Measurements from ENCODE around the gene ZCCHC8.

Gene ZCCHC8

GRCh38 chr12:122500685-122501488 is at the start of gene ZCCHC8:
Gene ZCCHC8, minus strand, starts transcription at chr12:122500932. Its CDS starts 92 bp downstream, at chr12:122500840.
- Mint-ChIP-seq H3K4me3 (peak within 1 kb of the TSS; percentile 95), H3K27me3 (ENCODE audit: low read depth, poor library complexity) (no peaks in the 10 kb centered on the region), H3K36me3 (ENCODE audit: low read depth) (peaks cover 54% of the 10 kb centered on the region), H3K9me3 (no peaks in the 10 kb centered on the region), H3K27ac (peak within 1 kb of the TSS; percentile 100), H3K4me1 (peaks cover 28% of the 10 kb centered on the region)
- TF ChIP-seq CTCF (IDR thresholded peaks at IDR 0.05) = no peak
- peak; percentile 94 for DNase-seq

- DNase-seq = no peak
- TF ChIP-seq CTCF (IDR thresholded peaks at IDR 0.05) = no peak
- Mint-ChIP-seq H3K9me3 (no peaks in the 10 kb centered on the region), H3K27ac (no peak overlapping the region), H3K36me3 (ENCODE audit: low read depth) (peaks cover 58% of the 10 kb centered on the region), H3K4me3 (no peak overlapping the region), H3K27me3 (ENCODE audit: low read depth, poor library complexity) (no peaks in the 10 kb centered on the region), H3K4me1 (no peaks in the 10 kb centered on the region)
Observed at GRCh38 chr12:122547330-122547729, 46.6 kb upstream of the ZCCHC8 start.

GRCh38 chr12:122545855-122546254 is 45.1 kb upstream of the ZCCHC8 start:
- DNase-seq = no peak
- Mint-ChIP-seq H3K4me3 (no peak overlapping the region), H3K36me3 (ENCODE audit: low read depth) (peaks cover 57% of the 10 kb centered on the region), H3K27ac (no peak overlapping the region), H3K4me1 (no peaks in the 10 kb centered on the region), H3K9me3 (no peaks in the 10 kb centered on the region), H3K27me3 (ENCODE audit: low read depth, poor library complexity) (no peaks in the 10 kb centered on the region)
- no peak for TF ChIP-seq CTCF (IDR thresholded peaks at IDR 0.05)

GRCh38 chr12:122544537-122544936 is 43.8 kb upstream of the ZCCHC8 start:
- Mint-ChIP-seq H3K4me1 (no peaks in the 10 kb centered on the region), H3K36me3 (ENCODE audit: low read depth) (peaks cover 49% of the 10 kb centered on the region)
- TF ChIP-seq CTCF (IDR thresholded peaks at IDR 0.05) = no peak

GRCh38 chr12:122538496-122538895 is 37.8 kb upstream of the ZCCHC8 start:
- no peak for DNase-seq
- Mint-ChIP-seq H3K36me3 (ENCODE audit: low read depth) (peaks cover 43% of the 10 kb centered on the region), H3K27ac (no peak overlapping the region), H3K27me3 (ENCODE audit: low read depth, poor library complexity) (no peaks in the 10 kb centered on the region), H3K4me3 (no peak overlapping the region), H3K4me1 (no peaks in the 10 kb centered on the region), H3K9me3 (no peaks in the 10 kb centered on the region)
- no peak for TF ChIP-seq CTCF (IDR thresholded peaks at IDR 0.05)

More at GRCh38 chr12:122544537-122544936, 43.8 kb upstream of the ZCCHC8 start:
- no peak overlapping the region for H3K27ac Mint-ChIP-seq
- no peak overlapping the region for H3K4me3 Mint-ChIP-seq
- no peaks in the 10 kb centered on the region for H3K27me3 Mint-ChIP-seq (ENCODE audit: low read depth, poor library complexity)
- no peak for DNase-seq
- H3K9me3 Mint-ChIP-seq = no peaks in the 10 kb centered on the region

- H3K9me3 Mint-ChIP-seq = no peaks in the 10 kb centered on the region
- no peak overlapping the region for H3K27ac Mint-ChIP-seq
- no peaks in the 10 kb centered on the region for H3K27me3 Mint-ChIP-seq (ENCODE audit: low read depth, poor library complexity)
- H3K36me3 Mint-ChIP-seq (ENCODE audit: low read depth) = peaks cover 33% of the 10 kb centered on the region
- no peaks in the 10 kb centered on the region for H3K4me1 Mint-ChIP-seq
- no peak for TF ChIP-seq CTCF (IDR thresholded peaks at IDR 0.05)
- no peak for DNase-seq
- H3K4me3 Mint-ChIP-seq = no peak overlapping the region
Observed at GRCh38 chr12:122537021-122537420, 36.3 kb upstream of the ZCCHC8 start.

Data from nephron progenitor cell (in vitro differentiated cells).